Activated CD4-positive, CD25-positive, alpha-beta regulatory T cell treated with anti-CD3 and anti-CD28 coated beads, Interleukin-2, amount 50 U/mL, for 16 hours (primary cell): Measurements from ENCODE around the gene LECT2.

Experiments used
- DNase-seq: peaks from one replicate; pipeline ENCODE4 v3.0.0-alpha.2; 2020; ENCODE audit warnings: low read depth, low spot score

The LECT2 gene

GRCh38 chr5:135954899-135955298 is at the start of gene LECT2:
Gene LECT2, minus strand, starts transcription at chr5:135954983. Its CDS starts 150 bp downstream, at chr5:135954833.
- DNase-seq: no peak

- no peak for DNase-seq
These were observed 49.7 kb upstream of the LECT2 start for GRCh38 chr5:136004436-136004835.

- DNase-seq: no peak
These were observed 46.7 kb upstream of the LECT2 start for GRCh38 chr5:136001466-136001981.

- DNase-seq: no peak
These were observed 46.1 kb upstream of the LECT2 start for GRCh38 chr5:136000932-136001331.

GRCh38 chr5:136000147-136000546 is 45.4 kb upstream of the LECT2 start:
- DNase-seq: no peak

- DNase-seq: no peak
These were observed 44.8 kb upstream of the LECT2 start for GRCh38 chr5:135999406-136000139.

- no peak for DNase-seq
These were observed 44.1 kb upstream of the LECT2 start for GRCh38 chr5:135998889-135999288.

- DNase-seq: no peak
These were observed 43.0 kb upstream of the LECT2 start for GRCh38 chr5:135997673-135998335.

- DNase-seq: no peak
These were observed 41.8 kb upstream of the LECT2 start for GRCh38 chr5:135996611-135997010.

- DNase-seq: no peak
These were observed 41.2 kb upstream of the LECT2 start for GRCh38 chr5:135995976-135996375.

- DNase-seq: no peak
These were observed 39.3 kb upstream of the LECT2 start for GRCh38 chr5:135993880-135994636.

GRCh38 chr5:135993335-135993879 is 38.6 kb upstream of the LECT2 start:
- DNase-seq: no peak

- DNase-seq: no peak
These were observed 36.6 kb upstream of the LECT2 start for GRCh38 chr5:135991429-135991828.

- no peak for DNase-seq
These were observed 35.9 kb upstream of the LECT2 start for GRCh38 chr5:135990528-135991255.

- no peak for DNase-seq
These were observed 34.9 kb upstream of the LECT2 start for GRCh38 chr5:135989686-135990085.

GRCh38 chr5:135988546-135988945 is 33.8 kb upstream of the LECT2 start:
- no peak for DNase-seq

GRCh38 chr5:135986891-135987401 is 32.2 kb upstream of the LECT2 start:
- DNase-seq: no peak

GRCh38 chr5:135986401-135986800 is 31.6 kb upstream of the LECT2 start:
- DNase-seq: no peak

GRCh38 chr5:135985951-135986350 is 31.2 kb upstream of the LECT2 start:
- no peak for DNase-seq

GRCh38 chr5:135980620-135981019 is 25.8 kb upstream of the LECT2 start:
- DNase-seq: no peak

- DNase-seq: no peak
These were observed 24.7 kb upstream of the LECT2 start for GRCh38 chr5:135979510-135979909.
